Dermis microvascular lymphatic vessel endothelial cell (primary cell): ENCODE results near the gene CASKIN1. TPM values are rescaled to one million over a fixed set of nuclear protein-coding genes. Genes with fewer than 3 reads are reported as not detected.

Experiments
- DNase-seq, 2 donors: peaks; one replicate each; pipeline versions ENCODE4 v3.0.0 to v3.0.0-alpha.2; 2010; ENCODE audit warnings: low read depth in 2 of 2
- total RNA-seq: library from RNA; depleted of rRNA; stranded (reverse); fragments of >200 nt; gene quantifications from 2 replicates; pipeline ENCODE4 v1.2.1, GENCODE V29; 2014

Gene CASKIN1
- total RNA-seq, 1 donor from 2014 or later: under 0.01 TPM

- DNase-seq: no peak
These were observed 35.9 kb upstream of the CASKIN1 start for GRCh38 chr16:2232094-2232990.

- DNase-seq: no peak
These were observed 34.9 kb upstream of the CASKIN1 start for GRCh38 chr16:2231016-2231931.

- no peak for DNase-seq
These were observed 34.0 kb upstream of the CASKIN1 start for GRCh38 chr16:2230376-2230775.

- no peak for DNase-seq
These were observed 33.3 kb upstream of the CASKIN1 start for GRCh38 chr16:2229632-2230250.

GRCh38 chr16:2229091-2229490 lies 32.7 kb upstream of the CASKIN1 start:
- no peak for DNase-seq

- no peak for DNase-seq
These were observed 31.9 kb upstream of the CASKIN1 start for GRCh38 chr16:2228161-2228824.

- no peak for DNase-seq
These were observed 30.5 kb upstream of the CASKIN1 start for GRCh38 chr16:2226918-2227317.

- no peak for DNase-seq
These were observed 29.9 kb upstream of the CASKIN1 start for GRCh38 chr16:2226245-2226793.

- DNase-seq: peak; percentile 41 to 81
These were observed 27.6 kb upstream of the CASKIN1 start for GRCh38 chr16:2223942-2224486.

GRCh38 chr16:2223221-2223941 lies 27.0 kb upstream of the CASKIN1 start, which contains the start of gene E4F1:
Gene E4F1 (plus strand): TSS chr16:2223591. CDS start chr16:2223614, 23 bp downstream.
- peak; percentile 98 to 100 for DNase-seq

- DNase-seq: no peak
These were observed 19.9 kb upstream of the CASKIN1 start for GRCh38 chr16:2216330-2216729.

GRCh38 chr16:2214719-2214968 lies 18.2 kb upstream of the CASKIN1 start, which contains the start of gene PGP:
Gene PGP (minus strand): TSS chr16:2214840. CDS start chr16:2214777, 63 bp downstream.
- no peak for DNase-seq

GRCh38 chr16:2213817-2214718 lies 17.7 kb upstream of the CASKIN1 start:
- peak in 1 of 2 donors; percentile 29 for DNase-seq

GRCh38 chr16:2212362-2213324 lies 16.2 kb upstream of the CASKIN1 start:
- DNase-seq: no peak

- DNase-seq: no peak
These were observed 15.5 kb upstream of the CASKIN1 start for GRCh38 chr16:2211923-2212347.

GRCh38 chr16:2210386-2211365 lies 14.3 kb upstream of the CASKIN1 start, which contains the start of gene BRICD5:
Gene BRICD5 (minus strand): TSS chr16:2210863. CDS start chr16:2210833, 30 bp downstream.
- no peak for DNase-seq

GRCh38 chr16:2210009-2210332 lies 13.6 kb upstream of the CASKIN1 start:
- DNase-seq: no peak
